Posterior cingulate gyrus (tissue), 11 donors: ENCODE data around the gene TLE1.

Source experiments
- DNase-seq, 10 donors: peaks; one replicate each; pipeline versions ENCODE4 v3.0.0 to v3.0.0-alpha.2; 2020 to 2021; ENCODE audit warnings: mixed read lengths in 3 of 10
- intact Hi-C: fragments of 100-400 bp; cut with DNase I; formaldehyde crosslinking; loops from one replicate; pipeline ENCODE4 v1.15.1; 2023

TLE1 gene

GRCh38 chr9:81588148-81588871 lies 101.0 kb downstream of the TLE1 start:
- intact Hi-C loops, result no loop called here
- DNase-seq, result peak in 1 of 10 donors; percentile 29

- intact Hi-C loops, result no loop called here
- no peak for DNase-seq
Observed at GRCh38 chr9:81586786-81587185, 102.6 kb downstream of the TLE1 start.

- intact Hi-C loops, result no loop called here
- peak in 1 of 10 donors; percentile 30 for DNase-seq
Observed at GRCh38 chr9:81585191-81585763, 104.1 kb downstream of the TLE1 start.

GRCh38 chr9:81584099-81584498 lies 105.2 kb downstream of the TLE1 start:
- DNase-seq, result peak in 1 of 10 donors; percentile 4
- intact Hi-C loops, result no loop called here

GRCh38 chr9:81581986-81582385 lies 107.4 kb downstream of the TLE1 start:
- intact Hi-C loops, result no loop called here
- no peak for DNase-seq

- no peak for DNase-seq
- intact Hi-C loops, result no loop called here
Observed at GRCh38 chr9:81579381-81579780, 110.0 kb downstream of the TLE1 start.

- DNase-seq, result no peak
- intact Hi-C loops, result no loop called here
Observed at GRCh38 chr9:81578606-81579005, 110.7 kb downstream of the TLE1 start.

GRCh38 chr9:81575956-81576355 lies 113.4 kb downstream of the TLE1 start:
- DNase-seq, result no peak
- intact Hi-C loops, result no loop called here

- DNase-seq, result no peak
- intact Hi-C loops, result no loop called here
Observed at GRCh38 chr9:81574405-81574804, 114.9 kb downstream of the TLE1 start.

GRCh38 chr9:81573415-81574321 lies 115.7 kb downstream of the TLE1 start:
- intact Hi-C loops, result no loop called here
- DNase-seq, result no peak

GRCh38 chr9:81570083-81570482 lies 119.3 kb downstream of the TLE1 start:
- intact Hi-C loops, result no loop called here
- no peak for DNase-seq

- intact Hi-C loops, result no loop called here
- no peak for DNase-seq
Observed at GRCh38 chr9:81566074-81566698, 123.2 kb downstream of the TLE1 start.

- no peak for DNase-seq
- intact Hi-C loops, result no loop called here
Observed at GRCh38 chr9:81565609-81566008, 123.7 kb downstream of the TLE1 start.

- intact Hi-C loops, result no loop called here
- no peak for DNase-seq
Observed at GRCh38 chr9:81565144-81565543, 124.2 kb downstream of the TLE1 start.

GRCh38 chr9:81564632-81565031 lies 124.7 kb downstream of the TLE1 start:
- intact Hi-C loops, result no loop called here
- peak in 9 of 10 donors; percentile 24 to 89 (median 62) for DNase-seq

- intact Hi-C loops, result no loop called here
- DNase-seq, result no peak
Observed at GRCh38 chr9:81563739-81564138, 125.6 kb downstream of the TLE1 start.

GRCh38 chr9:81563020-81563407 lies 126.3 kb downstream of the TLE1 start:
- intact Hi-C loops, result no loop called here
- no peak for DNase-seq

GRCh38 chr9:81562231-81563019 lies 126.9 kb downstream of the TLE1 start:
- DNase-seq, result no peak
- intact Hi-C loops, result no loop called here

GRCh38 chr9:81560851-81561732 lies 128.3 kb downstream of the TLE1 start:
- DNase-seq, result no peak
- intact Hi-C loops, result no loop called here
